Tibial artery (tissue), 4 donors: Measurements from ENCODE around the gene NR1H2.

Source experiments
- DNase-seq, 2 donors: peaks; one replicate each; pipeline ENCODE4 v3.0.0-alpha.2; 2019
- H3K27ac ChIP-seq, 2 donors: fragments of 200-600 bp; sonication (generic) in 1 of 2; 1 replicate in 1 of 2; 2 replicates in 1 of 2; pipeline ENCODE4 v1.5.1; 2018 to 2019; ENCODE audit warnings: mild to moderate bottlenecking in 1 of 2
- H3K27me3 ChIP-seq, 2 donors: fragments of 200-600 bp; sonication (generic) in 1 of 2; one replicate each; pipeline versions ENCODE4 v1.5.1 to v1.6.0; 2016 to 2019
- H3K36me3 ChIP-seq, 3 donors: fragments of 200-600 bp; sonication (generic) in 2 of 3; one replicate each; pipeline ENCODE4 v1.5.1; 2016 to 2019; ENCODE audit warnings: mild to moderate bottlenecking in 2 of 3
- H3K4me1 ChIP-seq, 4 donors: fragments of 200-600 bp; sonication (generic) in 2 of 4; 1 replicate in 3 of 4; 2 replicates in 1 of 4; pipeline ENCODE4 v1.5.1; 2016 to 2019
- H3K4me3 ChIP-seq, 2 donors: fragments of 200-600 bp; sonication (generic) in 1 of 2; 1 replicate in 1 of 2; 2 replicates in 1 of 2; pipeline ENCODE4 v1.5.1; 2018 to 2019; ENCODE audit warnings: mild to moderate bottlenecking in 2 of 2
- H3K9me3 ChIP-seq, 3 donors: fragments of 200-600 bp; sonication (generic) in 1 of 3; one replicate each; pipeline ENCODE4 v1.5.1; 2016 to 2019
- CTCF ChIP-seq, 2 experiments: fragments of 200-600 bp in 1 of 2; fragments of 450-650 bp in 1 of 2; IDR thresholded peaks; one replicate each; pipeline ENCODE4 v1.5.1; 2017 to 2019; ENCODE audit warnings: antibody characterized with exemption in 2 of 2, mild to moderate bottlenecking in 1 of 2, moderate library complexity in 1 of 2
- intact Hi-C: fragments of 100-400 bp; cut with DNase I; formaldehyde crosslinking; loops from one replicate; pipeline ENCODE4 v1.15.0; 2023; ENCODE audit warnings: low total_unique reads

The NR1H2 gene

GRCh38 chr19:50414864-50415660, 38.8 kb downstream of the NR1H2 start:
- DNase-seq: peak; percentile 68 to 79
- Histone ChIP-seq H3K27me3 (peaks cover 0 to 36% of the 10 kb centered on the region in 2 donors), H3K4me1 (peaks cover 0 to 17% (median 10%) of the 10 kb centered on the region in 4 donors), H3K4me3 (no peak overlapping the region), H3K9me3 (no peaks in the 10 kb centered on the region), H3K27ac (no peak overlapping the region), H3K36me3 (peaks cover 0 to 19% (median 1%) of the 10 kb centered on the region in 3 donors)
- TF ChIP-seq CTCF (IDR thresholded peaks at IDR 0.05): peak; percentile 72 to 85
- intact Hi-C loops: loop anchor here (2.0 kb wide), 1 partner anchor 44 kb away; no protein-coding TSS in a partner anchor

GRCh38 chr19:50415661-50416033, 39.4 kb downstream of the NR1H2 start:
- Histone ChIP-seq H3K36me3 (peaks cover 0 to 14% (median 0%) of the 10 kb centered on the region in 3 donors), H3K27ac (no peak overlapping the region), H3K27me3 (peaks cover 0 to 37% of the 10 kb centered on the region in 2 donors), H3K9me3 (no peaks in the 10 kb centered on the region), H3K4me3 (no peak overlapping the region), H3K4me1 (peaks cover 0 to 17% (median 10%) of the 10 kb centered on the region in 4 donors)
- intact Hi-C loops: loop anchor here (2.0 kb wide), 1 partner anchor 45 kb away; no protein-coding TSS in a partner anchor
- DNase-seq: no peak
- TF ChIP-seq CTCF (IDR thresholded peaks at IDR 0.05): no peak

DNA sequence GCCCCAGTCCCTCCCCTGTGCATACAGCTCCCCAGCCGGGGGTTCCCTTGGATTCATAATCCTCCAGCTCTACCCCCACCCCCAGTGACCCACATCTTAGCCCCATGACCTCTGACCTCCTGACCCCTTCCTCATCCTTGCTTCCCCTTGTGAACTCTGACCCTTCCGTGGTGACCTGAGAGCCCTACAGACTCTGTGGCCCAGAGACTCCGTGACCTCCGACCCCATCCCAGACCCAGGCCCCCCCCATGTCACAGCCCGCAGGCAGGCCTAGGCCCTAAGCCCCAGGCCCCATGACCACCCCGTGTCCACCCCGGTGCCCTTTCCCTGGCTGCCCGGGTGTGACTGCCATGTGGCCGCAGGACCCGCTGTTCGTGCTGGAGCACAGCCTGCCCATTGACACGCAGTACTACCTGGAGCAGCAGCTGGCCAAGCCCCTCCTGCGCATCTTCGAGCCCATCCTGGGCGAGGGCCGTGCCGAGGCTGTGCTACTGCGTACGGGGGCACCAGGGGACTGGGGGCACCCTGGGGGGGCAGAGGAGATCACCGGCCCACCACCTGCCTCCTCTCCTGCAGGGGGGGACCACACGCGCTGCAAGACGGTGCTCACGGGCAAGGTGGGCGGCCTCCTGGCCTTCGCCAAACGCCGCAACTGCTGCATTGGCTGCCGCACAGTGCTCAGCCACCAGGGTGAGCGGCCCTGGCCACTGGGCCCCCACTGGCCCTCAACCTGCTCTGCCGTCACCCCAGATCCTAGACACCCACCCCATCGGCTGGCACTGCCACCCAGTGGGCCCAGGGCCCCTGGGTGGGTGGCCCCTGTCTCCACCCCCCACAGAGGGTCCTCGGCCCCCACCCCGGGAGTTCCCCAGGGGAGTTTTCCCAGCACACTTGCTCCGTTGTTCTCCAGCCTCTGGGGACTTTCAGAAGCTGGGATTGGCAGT, 40.0 kb downstream of the NR1H2 start:
- intact Hi-C loops: no loop called here
- H3K9me3 ChIP-seq: no peaks in the 10 kb centered on the region
- no peak for DNase-seq
- TF ChIP-seq CTCF (IDR thresholded peaks at IDR 0.05): no peak
- no peak overlapping the region for H3K27ac ChIP-seq
- H3K4me1 ChIP-seq: peaks cover 0 to 17% (median 10%) of the 10 kb centered on the region in 4 donors
- peaks cover 0 to 43% of the 10 kb centered on the region in 2 donors for H3K27me3 ChIP-seq
- H3K36me3 ChIP-seq: peaks cover 0 to 14% (median 0%) of the 10 kb centered on the region in 3 donors
- no peak overlapping the region for H3K4me3 ChIP-seq

GRCh38 chr19:50417111-50418081, 41.1 kb downstream of the NR1H2 start:
- Histone ChIP-seq H3K27me3 (peaks cover 0 to 54% of the 10 kb centered on the region in 2 donors), H3K27ac (no peak overlapping the region), H3K4me1 (peaks cover 0 to 17% (median 10%) of the 10 kb centered on the region in 4 donors), H3K9me3 (no peaks in the 10 kb centered on the region), H3K36me3 (peaks cover 0 to 14% (median 0%) of the 10 kb centered on the region in 3 donors), H3K4me3 (no peak overlapping the region)
- no peak for TF ChIP-seq CTCF (IDR thresholded peaks at IDR 0.05)
- intact Hi-C loops: no loop called here
- no peak for DNase-seq
